SK-N-SH (cell line): ENCODE data around the gene OPA1. TPM values are rescaled to one million over a fixed set of nuclear protein-coding genes. Genes with fewer than 3 reads are reported as not detected.
A peak's percentile ranks its signal among the peaks of the same experiment; 100 is the strongest.

Experiments used
- CTCF ChIA-PET: fragments of 300-600, 350-600 bp; formaldehyde crosslinking; extraction: SDS; loops from one replicate; lab custom pipeline; 2021; lab: Yijun Ruan, JAX
- POLR2A ChIA-PET: fragments of 350-600 bp; sonication (Branson Sonifier 250); formaldehyde crosslinking; extraction: SDS; loops from one replicate; lab custom pipeline; 2020; ENCODE audit warnings: antibody characterized with exemption, inconsistent platforms; lab: Yijun Ruan, JAX
- DNase-seq: peaks from one replicate; pipeline ENCODE4 v3.0.0; 2012
- H2AFZ ChIP-seq: fragments of 200-600 bp; sonication (generic); 2 replicates; pipeline ENCODE4 v1.8.1; 2016; ENCODE audit warnings: antibody characterized with exemption, mild to moderate bottlenecking, low read depth
- H3F3A ChIP-seq: fragments of 200-600 bp; sonication (generic); replicated peaks from 2 replicates; pipeline ENCODE3; 2016; ENCODE audit warnings: antibody characterized with exemption, mild to moderate bottlenecking; ENCODE audit not compliant: insufficient read depth
- H3K27ac ChIP-seq, 2 experiments: fragments of 200-500 bp in 1 of 2; fragments of 200-600 bp in 1 of 2; sonication (Bioruptor generic) in 1 of 2; sonication (generic), shearing (Covaris generic) in 1 of 2; 2 replicates each; pipeline versions ENCODE4 v1.5.1 to v1.6.1; 2014 to 2016; ENCODE audit warnings: low read depth in 2 of 2, inconsistent platforms in 1 of 2, low read length in 1 of 2, mild to moderate bottlenecking in 1 of 2, mixed read lengths in 1 of 2
- H3K27me3 ChIP-seq: fragments of 200-600 bp; sonication (generic), shearing (Covaris generic); 2 replicates; pipeline ENCODE4 v1.6.1; 2016; ENCODE audit warnings: mixed run types; ENCODE audit not compliant: insufficient read depth
- H3K36me3 ChIP-seq, 2 experiments: fragments of 200-500 bp in 1 of 2; fragments of 200-600 bp in 1 of 2; sonication (Bioruptor generic) in 1 of 2; sonication (generic) in 1 of 2; replicated peaks in 1 of 2; 2 replicates each; pipeline versions ENCODE3 to v1.5.1; 2014 to 2016; ENCODE audit warnings: low read length in 1 of 2, mild to moderate bottlenecking in 1 of 2; ENCODE audit not compliant: insufficient read depth in 2 of 2, control insufficient read depth in 1 of 2
- H3K4me1 ChIP-seq, 2 experiments: fragments of 200-500 bp in 1 of 2; fragments of 200-600 bp in 1 of 2; sonication (Bioruptor generic) in 1 of 2; sonication (generic), shearing (Covaris generic) in 1 of 2; 2 replicates each; pipeline versions ENCODE4 v1.5.1 to v1.6.1; 2014 to 2016; ENCODE audit warnings: low read depth in 1 of 2, low read length in 1 of 2, mixed run types in 1 of 2; ENCODE audit not compliant: insufficient read depth in 2 of 2, control insufficient read depth in 1 of 2
- H3K4me2 ChIP-seq: fragments of 200-600 bp; sonication (generic), shearing (Covaris generic); 2 replicates; pipeline ENCODE4 v1.6.1; 2017; ENCODE audit warnings: mixed run types
- H3K4me3 ChIP-seq, 2 experiments: fragments of 200-500 bp in 1 of 2; fragments of 200-600 bp in 1 of 2; sonication (Bioruptor generic) in 1 of 2; sonication (generic), shearing (Covaris generic) in 1 of 2; 2 replicates each; pipeline versions ENCODE4 v1.5.1 to v1.8.1; 2014 to 2016; ENCODE audit warnings: low read depth in 2 of 2, inconsistent platforms in 1 of 2, low read length in 1 of 2, mild to moderate bottlenecking in 1 of 2, mixed read lengths in 1 of 2, moderate library complexity in 1 of 2
- H3K79me2 ChIP-seq: fragments of 200-600 bp; sonication (generic); 2 replicates; pipeline ENCODE4 v1.8.1; 2017; ENCODE audit warnings: mild to moderate bottlenecking; ENCODE audit not compliant: insufficient read depth
- H3K9ac ChIP-seq: fragments of 200-600 bp; sonication (generic); 2 replicates; pipeline ENCODE4 v1.6.1; 2017; ENCODE audit warnings: mixed run types
- H3K9me2 ChIP-seq: fragments of 200-600 bp; sonication (generic); 2 replicates; pipeline ENCODE4 v1.6.1; 2017; ENCODE audit warnings: mixed run types
- H3K9me3 ChIP-seq: fragments of 200-600 bp; sonication (generic); 2 replicates; pipeline ENCODE4 v1.6.1; 2017; ENCODE audit warnings: mixed run types, mild to moderate bottlenecking, moderate library complexity
- H4K20me1 ChIP-seq: fragments of 200-600 bp; sonication (generic); 2 replicates; pipeline ENCODE4 v1.6.1; 2017; ENCODE audit warnings: mild to moderate bottlenecking, mixed run types; ENCODE audit not compliant: insufficient read depth
- ELF1 ChIP-seq: IDR thresholded peaks from 2 replicates; pipeline ENCODE4 v1.4.0; 2012
- EP300 ChIP-seq, 2 experiments: IDR thresholded peaks; 2 replicates each; pipeline versions ENCODE4 v1.4.0 to v1.6.1; 2012; ENCODE audit warnings: borderline replicate concordance in 1 of 2, low read depth in 1 of 2, low read length in 1 of 2
- EZH2phosphoT487 ChIP-seq: fragments of 200-600 bp; sonication (generic); IDR thresholded peaks from 2 replicates; pipeline ENCODE4 v1.6.1; 2017; ENCODE audit warnings: low read depth, mixed run types, mild to moderate bottlenecking, antibody characterized with exemption, moderate library complexity, borderline replicate concordance
- FOSL2 ChIP-seq: IDR thresholded peaks from 2 replicates; pipeline ENCODE4 v1.4.0; 2012; ENCODE audit warnings: low read depth, mild to moderate bottlenecking, moderate library complexity, borderline replicate concordance
- FOXJ3 ChIP-seq: sonication (generic); formaldehyde crosslinking; IDR thresholded peaks from 2 replicates; pipeline ENCODE4 v1.5.1; 2020; ENCODE audit warnings: mild to moderate bottlenecking, missing genetic modification reagents
- GATA2 ChIP-seq: sonication (generic); formaldehyde crosslinking; IDR thresholded peaks from 2 replicates; pipeline ENCODE4 v1.5.0; 2020; ENCODE audit warnings: mild to moderate bottlenecking, missing genetic modification reagents
- JUND ChIP-seq: IDR thresholded peaks from 2 replicates; pipeline ENCODE4 v1.4.0; 2012
- MXI1 ChIP-seq: IDR thresholded peaks from 2 replicates; pipeline ENCODE4 v1.6.1; 2012; ENCODE audit warnings: mild to moderate bottlenecking, low read depth, low read length, improper control_type of control experiment
- NRF1 ChIP-seq: IDR thresholded peaks from 2 replicates; pipeline ENCODE4 v1.6.1; 2012; ENCODE audit warnings: low read depth, mild to moderate bottlenecking, low read length
- RAD21 ChIP-seq: IDR thresholded peaks from 2 replicates; pipeline ENCODE4 v1.6.1; 2012; ENCODE audit warnings: mild to moderate bottlenecking, low read length
- RFX5 ChIP-seq: IDR thresholded peaks from 2 replicates; pipeline ENCODE4 v1.6.1; 2012; ENCODE audit warnings: mild to moderate bottlenecking, improper control_type of control experiment, low read length
- SMC3 ChIP-seq: IDR thresholded peaks from 2 replicates; pipeline ENCODE4 v1.6.1; 2012; ENCODE audit warnings: low read depth, low read length, improper control_type of control experiment
- TCF12 ChIP-seq: IDR thresholded peaks from 2 replicates; pipeline ENCODE4 v1.4.0; 2012
- WGBS: methylation state at CpG from one replicate; pipeline ENCODE4 v1.1.6; 2017; ENCODE audit warnings: low lambda C conversion rate; 5-methylcytosine and 5-hydroxymethylcytosine counted together
- polyA plus RNA-seq, 3 experiments: library from polyadenylated mRNA; depleted of rRNA; stranded (reverse); fragments of >200 nt; gene quantifications; 2 replicates each; pipeline ENCODE4 v1.2.3, GENCODE V29; 2012
- TF ChIP-seq, protein P1 (sequence below): IDR thresholded peaks from 2 replicates; pipeline ENCODE4 v1.6.1; 2012; ENCODE audit warnings: mild to moderate bottlenecking, low read depth, low read length, moderate library complexity
- TF ChIP-seq, protein P2 (sequence below): IDR thresholded peaks from 2 replicates; pipeline ENCODE4 v1.4.0; 2012; ENCODE audit warnings: low read depth, borderline replicate concordance
- TF ChIP-seq, protein P3 (sequence below): IDR thresholded peaks from 2 replicates; pipeline ENCODE4 v1.4.0; 2012; ENCODE audit warnings: low read depth
- TF ChIP-seq, protein P4 (sequence below): fragments of 150-350 bp; IDR thresholded peaks from 2 replicates; pipeline ENCODE4 v1.6.1; 2016; ENCODE audit warnings: mild to moderate bottlenecking, low read depth, low read length
- TF ChIP-seq, protein P5 (sequence below): IDR thresholded peaks from 2 replicates; pipeline ENCODE4 v1.4.0; 2012; ENCODE audit warnings: low read depth, borderline replicate concordance
- TF ChIP-seq, protein P6 (sequence below): fragments of 150-350 bp; IDR thresholded peaks from 2 replicates; pipeline ENCODE4 v1.6.1; 2017; ENCODE audit warnings: antibody characterized with exemption, low read length, low read depth, borderline replicate concordance

The OPA1 gene
- polyA plus RNA-seq, 1 of the 3 experiments (the other 2 are of a cell fraction), result 11.4 TPM

DNA sequence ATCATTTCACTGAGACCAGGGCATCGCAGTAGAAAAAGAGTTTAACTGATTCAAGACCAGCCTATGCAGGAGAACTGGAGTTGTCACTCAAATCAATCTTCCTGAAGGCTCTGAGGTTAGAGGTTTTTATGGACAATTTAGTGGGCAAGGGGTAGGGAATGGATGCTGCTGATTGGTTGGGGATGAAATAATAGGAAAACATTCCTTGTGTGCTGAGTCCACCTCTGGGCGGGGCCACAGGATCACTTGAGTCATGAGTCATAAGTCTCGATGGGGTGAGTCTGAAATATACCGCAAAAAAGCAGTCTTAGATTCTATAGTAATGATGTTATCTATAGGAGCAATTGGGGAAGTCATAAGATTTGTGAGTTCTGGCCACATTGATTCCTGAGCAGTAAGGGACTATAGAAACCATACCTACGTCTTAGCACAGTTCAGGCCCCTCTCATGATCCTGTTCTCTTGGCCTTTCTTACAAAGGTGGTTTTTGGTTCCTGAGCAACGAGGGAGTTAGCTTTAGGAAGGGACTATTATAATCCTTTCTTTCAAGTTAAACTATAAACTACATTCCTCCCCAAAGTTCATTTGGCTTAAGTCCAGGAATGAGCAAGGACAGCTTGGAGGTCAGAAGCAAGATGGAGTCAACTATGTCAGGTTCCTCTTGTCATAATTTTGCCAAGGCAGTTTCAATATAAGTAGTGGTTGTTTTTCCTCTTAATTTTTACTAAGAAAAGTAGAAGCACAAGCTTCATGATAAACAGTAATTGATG lies 2.7 kb upstream of the OPA1 start (continued):
- TF ChIP-seq, protein P1, sequence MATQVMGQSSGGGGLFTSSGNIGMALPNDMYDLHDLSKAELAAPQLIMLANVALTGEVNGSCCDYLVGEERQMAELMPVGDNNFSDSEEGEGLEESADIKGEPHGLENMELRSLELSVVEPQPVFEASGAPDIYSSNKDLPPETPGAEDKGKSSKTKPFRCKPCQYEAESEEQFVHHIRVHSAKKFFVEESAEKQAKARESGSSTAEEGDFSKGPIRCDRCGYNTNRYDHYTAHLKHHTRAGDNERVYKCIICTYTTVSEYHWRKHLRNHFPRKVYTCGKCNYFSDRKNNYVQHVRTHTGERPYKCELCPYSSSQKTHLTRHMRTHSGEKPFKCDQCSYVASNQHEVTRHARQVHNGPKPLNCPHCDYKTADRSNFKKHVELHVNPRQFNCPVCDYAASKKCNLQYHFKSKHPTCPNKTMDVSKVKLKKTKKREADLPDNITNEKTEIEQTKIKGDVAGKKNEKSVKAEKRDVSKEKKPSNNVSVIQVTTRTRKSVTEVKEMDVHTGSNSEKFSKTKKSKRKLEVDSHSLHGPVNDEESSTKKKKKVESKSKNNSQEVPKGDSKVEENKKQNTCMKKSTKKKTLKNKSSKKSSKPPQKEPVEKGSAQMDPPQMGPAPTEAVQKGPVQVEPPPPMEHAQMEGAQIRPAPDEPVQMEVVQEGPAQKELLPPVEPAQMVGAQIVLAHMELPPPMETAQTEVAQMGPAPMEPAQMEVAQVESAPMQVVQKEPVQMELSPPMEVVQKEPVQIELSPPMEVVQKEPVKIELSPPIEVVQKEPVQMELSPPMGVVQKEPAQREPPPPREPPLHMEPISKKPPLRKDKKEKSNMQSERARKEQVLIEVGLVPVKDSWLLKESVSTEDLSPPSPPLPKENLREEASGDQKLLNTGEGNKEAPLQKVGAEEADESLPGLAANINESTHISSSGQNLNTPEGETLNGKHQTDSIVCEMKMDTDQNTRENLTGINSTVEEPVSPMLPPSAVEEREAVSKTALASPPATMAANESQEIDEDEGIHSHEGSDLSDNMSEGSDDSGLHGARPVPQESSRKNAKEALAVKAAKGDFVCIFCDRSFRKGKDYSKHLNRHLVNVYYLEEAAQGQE, result no peak
- no peak for TF ChIP-seq NRF1
- TF ChIP-seq, protein P2, sequence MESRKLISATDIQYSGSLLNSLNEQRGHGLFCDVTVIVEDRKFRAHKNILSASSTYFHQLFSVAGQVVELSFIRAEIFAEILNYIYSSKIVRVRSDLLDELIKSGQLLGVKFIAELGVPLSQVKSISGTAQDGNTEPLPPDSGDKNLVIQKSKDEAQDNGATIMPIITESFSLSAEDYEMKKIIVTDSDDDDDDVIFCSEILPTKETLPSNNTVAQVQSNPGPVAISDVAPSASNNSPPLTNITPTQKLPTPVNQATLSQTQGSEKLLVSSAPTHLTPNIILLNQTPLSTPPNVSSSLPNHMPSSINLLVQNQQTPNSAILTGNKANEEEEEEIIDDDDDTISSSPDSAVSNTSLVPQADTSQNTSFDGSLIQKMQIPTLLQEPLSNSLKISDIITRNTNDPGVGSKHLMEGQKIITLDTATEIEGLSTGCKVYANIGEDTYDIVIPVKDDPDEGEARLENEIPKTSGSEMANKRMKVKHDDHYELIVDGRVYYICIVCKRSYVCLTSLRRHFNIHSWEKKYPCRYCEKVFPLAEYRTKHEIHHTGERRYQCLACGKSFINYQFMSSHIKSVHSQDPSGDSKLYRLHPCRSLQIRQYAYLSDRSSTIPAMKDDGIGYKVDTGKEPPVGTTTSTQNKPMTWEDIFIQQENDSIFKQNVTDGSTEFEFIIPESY, result no peak
- no peak for TF ChIP-seq MXI1
- no peak for TF ChIP-seq FOXJ3 (CRISPR knock-in tag)
- no peak for TF ChIP-seq EZH2phosphoT487
- no peak for TF ChIP-seq RFX5

DNA sequence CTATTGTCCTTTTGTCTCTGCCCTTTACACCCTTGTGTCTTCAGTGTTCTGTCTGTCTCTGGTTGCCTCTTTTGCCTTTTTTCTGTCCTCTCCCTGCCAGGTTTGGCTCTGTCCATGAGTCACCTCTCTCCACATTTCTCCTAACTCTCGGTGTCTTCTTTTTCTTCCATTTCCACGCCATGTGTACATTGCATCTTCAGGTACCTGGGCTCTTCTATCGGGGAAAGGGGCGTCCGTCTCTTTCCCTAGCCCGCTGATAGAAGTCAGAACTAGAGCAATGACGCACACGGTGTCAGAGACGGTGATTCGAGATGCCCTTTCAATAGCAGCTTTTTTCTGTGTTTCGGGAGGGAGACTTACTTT lies 641 bp downstream of the OPA1 start:
- H3K27me3 ChIP-seq, result no peaks in the 10 kb centered on the region
- peak overlapping the region; percentile 83; the same call in 1 of the 2 replicates for H2AFZ ChIP-seq
- no peaks in the 10 kb centered on the region for H3K9me3 ChIP-seq
- 5% methylated on average over 11 of the region's 11 CpGs for WGBS
- ChIA-PET POLR2A (no interaction called here), CTCF (no interaction called here)
- H3K4me1 ChIP-seq, result peaks cover 10 to 14% of the 10 kb centered on the region in 2 experiments; a peak in 3 of 4 replicates
- H3F3A ChIP-seq, result peaks cover 4% of the 10 kb centered on the region
- peak overlapping the region; percentile 88 for H3K9ac ChIP-seq
- peak; percentile 40 for DNase-seq
- peaks cover 6% of the 10 kb centered on the region for H4K20me1 ChIP-seq
- peak overlapping the region; percentile 80 to 84 for H3K4me3 ChIP-seq
- H3K36me3 ChIP-seq, result peaks cover 10 to 22% of the 10 kb centered on the region in 2 experiments
- H3K9me2 ChIP-seq, result no peaks in the 10 kb centered on the region
- H3K27ac ChIP-seq, result peak overlapping the region; percentile 80 to 81
- peak overlapping the region; percentile 84 for H3K4me2 ChIP-seq
- peaks cover 56% of the 10 kb centered on the region for H3K79me2 ChIP-seq
- TF ChIP-seq, protein P3, sequence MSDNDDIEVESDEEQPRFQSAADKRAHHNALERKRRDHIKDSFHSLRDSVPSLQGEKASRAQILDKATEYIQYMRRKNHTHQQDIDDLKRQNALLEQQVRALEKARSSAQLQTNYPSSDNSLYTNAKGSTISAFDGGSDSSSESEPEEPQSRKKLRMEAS, result no peak
- TF ChIP-seq EP300 (IDR thresholded peaks at IDR 0.05; ENCODE audit: borderline replicate concordance in 1 of 2, low read depth in 1 of 2, low read length in 1 of 2) (no peak), JUND (no peak), TCF12 (no peak), FOSL2 (no peak), ELF1 (no peak), RAD21 (no peak), MXI1 (no peak), GATA2 (CRISPR knock-in tag) (no peak), SMC3 (no peak)
- TF ChIP-seq, protein P4, sequence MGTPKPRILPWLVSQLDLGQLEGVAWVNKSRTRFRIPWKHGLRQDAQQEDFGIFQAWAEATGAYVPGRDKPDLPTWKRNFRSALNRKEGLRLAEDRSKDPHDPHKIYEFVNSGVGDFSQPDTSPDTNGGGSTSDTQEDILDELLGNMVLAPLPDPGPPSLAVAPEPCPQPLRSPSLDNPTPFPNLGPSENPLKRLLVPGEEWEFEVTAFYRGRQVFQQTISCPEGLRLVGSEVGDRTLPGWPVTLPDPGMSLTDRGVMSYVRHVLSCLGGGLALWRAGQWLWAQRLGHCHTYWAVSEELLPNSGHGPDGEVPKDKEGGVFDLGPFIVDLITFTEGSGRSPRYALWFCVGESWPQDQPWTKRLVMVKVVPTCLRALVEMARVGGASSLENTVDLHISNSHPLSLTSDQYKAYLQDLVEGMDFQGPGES, result no peak
- TF ChIP-seq, protein P5, sequence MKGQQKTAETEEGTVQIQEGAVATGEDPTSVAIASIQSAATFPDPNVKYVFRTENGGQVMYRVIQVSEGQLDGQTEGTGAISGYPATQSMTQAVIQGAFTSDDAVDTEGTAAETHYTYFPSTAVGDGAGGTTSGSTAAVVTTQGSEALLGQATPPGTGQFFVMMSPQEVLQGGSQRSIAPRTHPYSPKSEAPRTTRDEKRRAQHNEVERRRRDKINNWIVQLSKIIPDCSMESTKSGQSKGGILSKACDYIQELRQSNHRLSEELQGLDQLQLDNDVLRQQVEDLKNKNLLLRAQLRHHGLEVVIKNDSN, result no peak
- TF ChIP-seq, protein P6, sequence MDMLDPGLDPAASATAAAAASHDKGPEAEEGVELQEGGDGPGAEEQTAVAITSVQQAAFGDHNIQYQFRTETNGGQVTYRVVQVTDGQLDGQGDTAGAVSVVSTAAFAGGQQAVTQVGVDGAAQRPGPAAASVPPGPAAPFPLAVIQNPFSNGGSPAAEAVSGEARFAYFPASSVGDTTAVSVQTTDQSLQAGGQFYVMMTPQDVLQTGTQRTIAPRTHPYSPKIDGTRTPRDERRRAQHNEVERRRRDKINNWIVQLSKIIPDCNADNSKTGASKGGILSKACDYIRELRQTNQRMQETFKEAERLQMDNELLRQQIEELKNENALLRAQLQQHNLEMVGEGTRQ, result no peak
- TF ChIP-seq, protein P2, result no peak
